ENCODE data around the gene GRAMD1B.

The GRAMD1B gene

DNA sequence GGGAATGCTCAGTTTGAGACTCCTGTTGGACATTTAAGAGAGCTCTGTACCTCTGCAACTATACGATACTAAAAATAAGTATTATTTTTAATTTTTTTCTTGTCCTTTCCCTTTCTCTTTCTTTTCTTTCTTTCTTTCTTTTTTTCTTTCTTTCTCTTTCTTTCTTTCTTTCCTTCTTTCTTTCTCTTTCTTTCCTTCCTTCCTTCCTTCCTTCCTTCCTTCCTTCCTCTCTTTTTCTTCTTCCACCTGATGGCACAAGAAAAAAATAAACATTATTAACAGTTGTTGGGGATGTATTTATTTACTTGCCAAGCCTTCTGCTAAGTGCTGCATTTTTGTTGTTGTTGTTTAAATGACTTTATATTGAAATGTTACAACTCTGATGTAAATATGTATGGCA, 39.5 kb downstream of the GRAMD1B start:
- Histone ChIP-seq H3K4me3 (ENCODE audit: low read depth in 1 of 2, low read length in 2 of 2) (no peak overlapping the region), H4K20me1 (ENCODE audit: insufficient read depth, low read length) (peaks cover 6% of the 10 kb centered on the region; the same call in 1 of the 2 replicates), H3K79me2 (ENCODE audit: insufficient read depth, low read length) (no peaks in the 10 kb centered on the region), H3K4me2 (ENCODE audit: insufficient read depth, low read length) (no peak overlapping the region), H3K9ac (ENCODE audit: low read depth, low read length) (no peak overlapping the region), H3K27ac (ENCODE audit: low read length) (no peak overlapping the region), H2AFZ (ENCODE audit: low read depth, low read length) (no peak overlapping the region), H3K4me1 (ENCODE audit: insufficient read depth, low read length) (no peaks in the 10 kb centered on the region), H3K27me3 (ENCODE audit: insufficient read depth, low read length, poor library complexity) (no peaks in the 10 kb centered on the region), H3K36me3 (ENCODE audit: insufficient read depth, low read length) (no peaks in the 10 kb centered on the region), H3K9me3 (ENCODE audit: insufficient read depth, low read length, severe bottlenecking) (no peaks in the 10 kb centered on the region)
- ATAC-seq (ENCODE audit: insufficient read depth, low read depth) (no peak), DNase-seq (no peak)
- no peak for TF ChIP-seq CTCF (IDR thresholded peaks at IDR 0.05; ENCODE audit: borderline replicate concordance, extremely low read depth, low read length, poor library complexity, severe bottlenecking)

GRCh38 chr11:123470842-123471241, 40.8 kb downstream of the GRAMD1B start:
- H2AFZ ChIP-seq (ENCODE audit: low read depth, low read length) = no peak overlapping the region
- H3K9me3 ChIP-seq (ENCODE audit: insufficient read depth, low read length, severe bottlenecking) = no peaks in the 10 kb centered on the region
- peaks cover 6% of the 10 kb centered on the region; the same call in 1 of the 2 replicates for H4K20me1 ChIP-seq (ENCODE audit: insufficient read depth, low read length)
- H3K36me3 ChIP-seq (ENCODE audit: insufficient read depth, low read length) = no peaks in the 10 kb centered on the region
- H3K27me3 ChIP-seq (ENCODE audit: insufficient read depth, low read length, poor library complexity) = no peaks in the 10 kb centered on the region
- no peak overlapping the region for H3K4me2 ChIP-seq (ENCODE audit: insufficient read depth, low read length)
- no peak for ATAC-seq (ENCODE audit: insufficient read depth, low read depth)
- H3K79me2 ChIP-seq (ENCODE audit: insufficient read depth, low read length) = no peaks in the 10 kb centered on the region
- no peaks in the 10 kb centered on the region for H3K4me1 ChIP-seq (ENCODE audit: insufficient read depth, low read length)
- no peak for TF ChIP-seq EZH2 (IDR thresholded peaks at IDR 0.05; ENCODE audit: borderline replicate concordance, low read depth, low read length, severe bottlenecking)
- no peak for TF ChIP-seq CTCF (IDR thresholded peaks at IDR 0.05; ENCODE audit: borderline replicate concordance, extremely low read depth, low read length, poor library complexity, severe bottlenecking)
- no peak for DNase-seq
- no peak overlapping the region for H3K4me3 ChIP-seq (ENCODE audit: low read depth in 1 of 2, low read length in 2 of 2)
- H3K9ac ChIP-seq (ENCODE audit: low read depth, low read length) = no peak overlapping the region
- no peak overlapping the region for H3K27ac ChIP-seq (ENCODE audit: low read length)

GRCh38 chr11:123472236-123472935, 42.3 kb downstream of the GRAMD1B start:
- TF ChIP-seq CTCF (IDR thresholded peaks at IDR 0.05; ENCODE audit: borderline replicate concordance, extremely low read depth, low read length, poor library complexity, severe bottlenecking) (no peak), EZH2 (IDR thresholded peaks at IDR 0.05; ENCODE audit: borderline replicate concordance, low read depth, low read length, severe bottlenecking) (no peak)
- no peak overlapping the region for H3K4me2 ChIP-seq (ENCODE audit: insufficient read depth, low read length)
- ATAC-seq (ENCODE audit: insufficient read depth, low read depth) (no peak), DNase-seq (no peak)
- H3K9ac ChIP-seq (ENCODE audit: low read depth, low read length) = no peak overlapping the region
- no peaks in the 10 kb centered on the region for H3K27me3 ChIP-seq (ENCODE audit: insufficient read depth, low read length, poor library complexity)
- H3K9me3 ChIP-seq (ENCODE audit: insufficient read depth, low read length, severe bottlenecking) = no peaks in the 10 kb centered on the region
- no peak overlapping the region for H3K27ac ChIP-seq (ENCODE audit: low read length)
- H3K4me3 ChIP-seq (ENCODE audit: low read depth in 1 of 2, low read length in 2 of 2) = no peak overlapping the region
- H3K79me2 ChIP-seq (ENCODE audit: insufficient read depth, low read length) = no peaks in the 10 kb centered on the region
- H3K4me1 ChIP-seq (ENCODE audit: insufficient read depth, low read length) = no peaks in the 10 kb centered on the region
- no peaks in the 10 kb centered on the region for H3K36me3 ChIP-seq (ENCODE audit: insufficient read depth, low read length)
- H2AFZ ChIP-seq (ENCODE audit: low read depth, low read length) = no peak overlapping the region
- H4K20me1 ChIP-seq (ENCODE audit: insufficient read depth, low read length) = peaks cover 9% of the 10 kb centered on the region; the same call in 1 of the 2 replicates
